Measurements from ENCODE around the gene TXK.
A peak's percentile ranks its signal among the peaks of the same experiment; 100 is the strongest.

The TXK gene

DNA sequence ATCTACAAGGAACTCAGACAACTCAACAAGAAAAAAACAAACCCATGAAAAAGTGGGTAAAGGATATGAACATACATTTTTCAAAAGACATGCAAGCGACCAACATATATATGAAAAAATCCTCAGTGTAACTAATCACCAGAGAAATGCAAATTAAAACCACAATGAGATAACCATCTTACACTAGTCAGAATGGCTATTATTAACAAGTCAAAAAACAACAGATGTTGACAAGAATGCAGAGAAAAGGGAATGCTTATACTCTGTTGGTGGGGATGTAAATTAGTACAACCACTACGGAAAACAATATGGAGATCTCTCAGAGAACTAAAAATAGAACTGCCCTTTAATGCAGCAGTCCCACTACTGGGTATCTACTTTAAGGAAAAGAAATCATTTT is 105.4 kb downstream of the TXK start:
- TF ChIP-seq EZH2phosphoT487 (conservative IDR thresholded peaks at IDR 0.05; ENCODE audit: low read length), result no peak
- TF ChIP-seq, protein P1, sequence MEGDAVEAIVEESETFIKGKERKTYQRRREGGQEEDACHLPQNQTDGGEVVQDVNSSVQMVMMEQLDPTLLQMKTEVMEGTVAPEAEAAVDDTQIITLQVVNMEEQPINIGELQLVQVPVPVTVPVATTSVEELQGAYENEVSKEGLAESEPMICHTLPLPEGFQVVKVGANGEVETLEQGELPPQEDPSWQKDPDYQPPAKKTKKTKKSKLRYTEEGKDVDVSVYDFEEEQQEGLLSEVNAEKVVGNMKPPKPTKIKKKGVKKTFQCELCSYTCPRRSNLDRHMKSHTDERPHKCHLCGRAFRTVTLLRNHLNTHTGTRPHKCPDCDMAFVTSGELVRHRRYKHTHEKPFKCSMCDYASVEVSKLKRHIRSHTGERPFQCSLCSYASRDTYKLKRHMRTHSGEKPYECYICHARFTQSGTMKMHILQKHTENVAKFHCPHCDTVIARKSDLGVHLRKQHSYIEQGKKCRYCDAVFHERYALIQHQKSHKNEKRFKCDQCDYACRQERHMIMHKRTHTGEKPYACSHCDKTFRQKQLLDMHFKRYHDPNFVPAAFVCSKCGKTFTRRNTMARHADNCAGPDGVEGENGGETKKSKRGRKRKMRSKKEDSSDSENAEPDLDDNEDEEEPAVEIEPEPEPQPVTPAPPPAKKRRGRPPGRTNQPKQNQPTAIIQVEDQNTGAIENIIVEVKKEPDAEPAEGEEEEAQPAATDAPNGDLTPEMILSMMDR (IDR thresholded peaks at IDR 0.05; ENCODE audit: insufficient read depth, low read length, poor library complexity, severe bottlenecking), result no peak
- H4K20me1 ChIP-seq (ENCODE audit: low read depth, low read length), result no peaks in the 10 kb centered on the region
- H3K36me3 ChIP-seq (ENCODE audit: low read length), result peaks cover 11% of the 10 kb centered on the region
- H3K9me2 ChIP-seq (replicated peaks; ENCODE audit: insufficient read depth, low read length), result no peaks in the 10 kb centered on the region
- H3K27ac ChIP-seq (ENCODE audit: low read depth, low read length), result peak overlapping the region; percentile 8; the same call in 1 of the 2 replicates
- H3F3A ChIP-seq (ENCODE audit: insufficient read depth), result no peaks in the 10 kb centered on the region; the same call in 1 of the 2 replicates
- peak overlapping the region; percentile 26 for H3K4me2 ChIP-seq (ENCODE audit: low read depth, low read length, poor library complexity, severe bottlenecking)
- no peak overlapping the region for H2AFZ ChIP-seq (ENCODE audit: low read depth, low read length, severe bottlenecking)
- H3K4me3 ChIP-seq (ENCODE audit: insufficient read depth, low read length, poor library complexity, severe bottlenecking), result no peak overlapping the region
- no peaks in the 10 kb centered on the region; the same call in 1 of the 2 replicates for H3K9me3 ChIP-seq (ENCODE audit: insufficient read depth, low read length)
- H3K27me3 ChIP-seq (ENCODE audit: low read length), result no peaks in the 10 kb centered on the region
- H3K9ac ChIP-seq (ENCODE audit: low read length), result no peak overlapping the region
- no peaks in the 10 kb centered on the region for H3K79me2 ChIP-seq (ENCODE audit: insufficient read depth, low read length)

GRCh38 chr4:48027653-48028052 is 106.4 kb downstream of the TXK start:
- H2AFZ ChIP-seq (ENCODE audit: low read depth, low read length, severe bottlenecking), result no peak overlapping the region
- peaks cover 11% of the 10 kb centered on the region for H3K36me3 ChIP-seq (ENCODE audit: low read length)
- no peak overlapping the region for H3K4me2 ChIP-seq (ENCODE audit: low read depth, low read length, poor library complexity, severe bottlenecking)

GRCh38 chr4:48025005-48025404 is 109.0 kb downstream of the TXK start:
- H3K27ac ChIP-seq (ENCODE audit: low read depth, low read length), result no peak overlapping the region
- no peaks in the 10 kb centered on the region for H3K79me2 ChIP-seq (ENCODE audit: insufficient read depth, low read length)
- TF ChIP-seq, protein P1 (IDR thresholded peaks at IDR 0.05; ENCODE audit: insufficient read depth, low read length, poor library complexity, severe bottlenecking), result no peak
- TF ChIP-seq EZH2phosphoT487 (conservative IDR thresholded peaks at IDR 0.05; ENCODE audit: low read length), result no peak
- H2AFZ ChIP-seq (ENCODE audit: low read depth, low read length, severe bottlenecking), result no peak overlapping the region
- no peaks in the 10 kb centered on the region for H3F3A ChIP-seq (ENCODE audit: insufficient read depth)
- peaks cover 11% of the 10 kb centered on the region for H3K36me3 ChIP-seq (ENCODE audit: low read length)
- H3K9me3 ChIP-seq (ENCODE audit: insufficient read depth, low read length), result no peaks in the 10 kb centered on the region; the same call in 1 of the 2 replicates
- no peak overlapping the region for H3K9ac ChIP-seq (ENCODE audit: low read length)
- H4K20me1 ChIP-seq (ENCODE audit: low read depth, low read length), result no peaks in the 10 kb centered on the region
- no peaks in the 10 kb centered on the region for H3K9me2 ChIP-seq (replicated peaks; ENCODE audit: insufficient read depth, low read length)
- no peaks in the 10 kb centered on the region for H3K27me3 ChIP-seq (ENCODE audit: low read length)
- H3K4me3 ChIP-seq (ENCODE audit: insufficient read depth, low read length, poor library complexity, severe bottlenecking), result no peak overlapping the region
- H3K4me2 ChIP-seq (ENCODE audit: low read depth, low read length, poor library complexity, severe bottlenecking), result no peak overlapping the region

More at GRCh38 chr4:48027653-48028052, 106.4 kb downstream of the TXK start:
- Histone ChIP-seq H3K9me3 (ENCODE audit: insufficient read depth, low read length) (no peaks in the 10 kb centered on the region; the same call in 1 of the 2 replicates), H3K27ac (ENCODE audit: low read depth, low read length) (no peak overlapping the region), H3F3A (ENCODE audit: insufficient read depth) (no peaks in the 10 kb centered on the region; the same call in 1 of the 2 replicates), H4K20me1 (ENCODE audit: low read depth, low read length) (no peaks in the 10 kb centered on the region), H3K9me2 (replicated peaks; ENCODE audit: insufficient read depth, low read length) (no peaks in the 10 kb centered on the region), H3K4me3 (ENCODE audit: insufficient read depth, low read length, poor library complexity, severe bottlenecking) (no peak overlapping the region), H3K79me2 (ENCODE audit: insufficient read depth, low read length) (no peaks in the 10 kb centered on the region), H3K27me3 (ENCODE audit: low read length) (no peaks in the 10 kb centered on the region), H3K9ac (ENCODE audit: low read length) (no peak overlapping the region)
- TF ChIP-seq EZH2phosphoT487 (conservative IDR thresholded peaks at IDR 0.05; ENCODE audit: low read length), result no peak
- TF ChIP-seq, protein P1 (IDR thresholded peaks at IDR 0.05; ENCODE audit: insufficient read depth, low read length, poor library complexity, severe bottlenecking), result no peak
